Astrocyte of the cerebellum (primary cell): Measurements from ENCODE around the gene NFE2.
A peak's percentile ranks its signal among the peaks of the same experiment; 100 is the strongest.

ENCODE experiments used
- DNase-seq: peaks from one replicate; pipeline ENCODE4 v3.0.0-alpha.2; 2011; ENCODE audit warnings: low read depth
- H3K4me3 ChIP-seq: 2 replicates; pipeline ENCODE4 v1.5.1; 2011; ENCODE audit warnings: mild to moderate bottlenecking, low read depth, low read length, moderate library complexity
- in situ Hi-C: cut with HindIII; loops from 2 replicates; pipeline ENCODE4 v1.10.0; 2017; ENCODE audit warnings: low sequenced_read_pairs
- TF ChIP-seq, protein P1 (sequence below): IDR thresholded peaks from 2 replicates; pipeline ENCODE4 v1.5.1; 2012; ENCODE audit warnings: low read length, low read depth, moderate library complexity, mild to moderate bottlenecking; ENCODE audit errors: missing control alignments

The NFE2 gene

DNA sequence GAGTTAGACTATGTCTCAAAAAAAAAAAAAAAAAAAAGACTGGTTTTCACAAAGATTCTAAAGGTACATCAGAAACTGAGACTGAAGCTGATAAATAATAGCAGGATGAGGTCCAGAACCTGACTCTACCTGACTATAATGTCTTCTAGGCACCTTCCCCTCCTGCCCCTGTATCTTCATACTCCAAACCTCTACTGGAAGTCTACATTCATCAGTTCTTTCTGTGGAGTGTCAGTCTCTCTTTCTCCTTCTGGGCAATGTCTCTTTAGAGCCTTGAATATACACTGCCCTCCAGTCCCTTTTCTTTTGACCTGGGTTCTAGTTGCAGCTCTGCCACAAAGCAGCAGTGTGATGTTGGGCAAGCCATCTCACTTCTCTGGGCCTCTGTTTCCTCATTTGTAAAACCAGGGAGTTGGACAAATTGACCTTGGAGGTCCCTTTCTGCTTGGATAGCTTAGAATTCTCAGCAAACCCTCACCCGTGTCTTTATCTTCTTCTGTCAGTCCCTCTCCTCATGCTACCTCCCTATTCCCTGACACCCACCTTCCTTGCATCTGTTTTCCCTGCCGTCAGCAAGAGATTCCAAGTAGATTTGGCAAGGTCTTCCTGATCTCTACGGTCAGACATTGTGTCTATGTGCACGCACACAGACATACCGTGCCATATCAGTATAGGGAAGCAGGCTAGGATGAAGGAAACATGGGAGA lies 4.3 kb downstream of the NFE2 start:
- in situ Hi-C loops = no loop called here
- DNase-seq = no peak
- no peak overlapping the region for H3K4me3 ChIP-seq
- TF ChIP-seq, protein P1, sequence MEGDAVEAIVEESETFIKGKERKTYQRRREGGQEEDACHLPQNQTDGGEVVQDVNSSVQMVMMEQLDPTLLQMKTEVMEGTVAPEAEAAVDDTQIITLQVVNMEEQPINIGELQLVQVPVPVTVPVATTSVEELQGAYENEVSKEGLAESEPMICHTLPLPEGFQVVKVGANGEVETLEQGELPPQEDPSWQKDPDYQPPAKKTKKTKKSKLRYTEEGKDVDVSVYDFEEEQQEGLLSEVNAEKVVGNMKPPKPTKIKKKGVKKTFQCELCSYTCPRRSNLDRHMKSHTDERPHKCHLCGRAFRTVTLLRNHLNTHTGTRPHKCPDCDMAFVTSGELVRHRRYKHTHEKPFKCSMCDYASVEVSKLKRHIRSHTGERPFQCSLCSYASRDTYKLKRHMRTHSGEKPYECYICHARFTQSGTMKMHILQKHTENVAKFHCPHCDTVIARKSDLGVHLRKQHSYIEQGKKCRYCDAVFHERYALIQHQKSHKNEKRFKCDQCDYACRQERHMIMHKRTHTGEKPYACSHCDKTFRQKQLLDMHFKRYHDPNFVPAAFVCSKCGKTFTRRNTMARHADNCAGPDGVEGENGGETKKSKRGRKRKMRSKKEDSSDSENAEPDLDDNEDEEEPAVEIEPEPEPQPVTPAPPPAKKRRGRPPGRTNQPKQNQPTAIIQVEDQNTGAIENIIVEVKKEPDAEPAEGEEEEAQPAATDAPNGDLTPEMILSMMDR = no peak

DNA sequence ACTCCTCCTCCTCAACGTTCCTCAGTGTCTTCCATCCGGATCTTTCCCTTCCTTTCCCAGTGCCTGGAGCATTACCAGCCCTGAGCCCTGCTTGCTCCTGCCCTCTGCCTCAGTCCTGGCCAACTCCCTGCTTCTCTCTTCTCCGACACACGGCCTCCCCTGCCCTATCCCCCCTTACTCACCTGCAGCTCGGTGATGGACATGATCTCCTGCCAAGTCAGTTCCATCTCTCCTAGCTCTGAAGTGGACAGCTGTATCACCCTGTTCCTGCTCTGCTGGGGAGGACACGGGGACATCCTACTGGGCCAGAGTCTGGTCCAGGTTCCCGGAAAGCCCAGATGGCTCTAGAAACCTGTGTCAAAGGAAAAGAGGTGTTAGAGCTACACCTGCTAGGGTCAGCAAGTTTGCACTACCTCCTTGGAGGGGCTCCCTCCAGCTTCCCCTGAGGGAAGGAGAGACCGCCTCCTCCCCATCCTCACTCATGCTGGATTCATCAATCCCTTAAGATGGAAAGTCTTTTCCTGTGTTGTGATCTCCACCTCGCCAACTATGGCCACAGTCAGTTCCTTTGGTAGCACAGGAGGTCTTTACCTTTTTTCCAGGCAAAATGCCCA lies 5.8 kb downstream of the NFE2 start:
- TF ChIP-seq, protein P1 = no peak
- no peak for DNase-seq
- H3K4me3 ChIP-seq = no peak overlapping the region
- in situ Hi-C loops = no loop called here

DNA sequence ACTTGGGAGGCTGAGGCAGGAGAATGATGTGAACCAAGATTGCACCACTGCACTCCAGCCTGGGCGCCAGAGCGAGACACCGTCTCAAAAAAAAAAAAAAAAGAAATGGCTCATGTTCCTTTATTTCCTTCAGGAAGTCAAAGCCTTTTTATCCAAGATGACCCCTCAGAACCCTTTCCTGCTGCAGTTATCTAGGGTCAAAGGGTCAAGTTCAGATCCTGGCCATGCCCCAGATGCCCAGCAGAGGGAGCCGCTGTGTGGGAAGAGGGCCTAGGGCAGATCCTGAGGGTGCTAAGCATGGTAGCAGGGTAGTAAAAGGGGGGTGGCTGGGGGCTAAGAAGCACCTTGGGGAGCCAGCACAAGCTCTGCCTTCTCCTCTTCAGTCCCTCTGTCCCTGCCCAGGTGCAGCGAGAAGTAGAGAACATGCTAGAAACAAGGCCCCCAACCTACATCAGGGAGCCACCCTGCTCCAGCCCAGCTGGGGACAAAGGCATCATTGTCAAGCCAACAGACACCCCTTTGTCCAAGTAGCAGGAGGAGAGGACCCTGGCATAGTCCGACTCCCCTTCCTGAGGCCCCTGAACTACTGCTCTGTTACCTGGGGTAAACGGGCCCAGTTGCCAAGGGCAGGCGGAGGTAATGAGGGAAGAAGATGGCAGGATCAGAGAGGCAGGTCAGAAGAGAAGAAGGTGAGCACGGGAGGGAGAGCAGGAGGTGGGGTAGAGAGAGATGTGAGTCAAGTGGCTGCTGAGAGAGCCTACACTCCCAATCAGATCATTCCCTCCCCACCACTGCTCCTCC lies 6.5 kb downstream of the NFE2 start:
- in situ Hi-C loops = no loop called here

DNA sequence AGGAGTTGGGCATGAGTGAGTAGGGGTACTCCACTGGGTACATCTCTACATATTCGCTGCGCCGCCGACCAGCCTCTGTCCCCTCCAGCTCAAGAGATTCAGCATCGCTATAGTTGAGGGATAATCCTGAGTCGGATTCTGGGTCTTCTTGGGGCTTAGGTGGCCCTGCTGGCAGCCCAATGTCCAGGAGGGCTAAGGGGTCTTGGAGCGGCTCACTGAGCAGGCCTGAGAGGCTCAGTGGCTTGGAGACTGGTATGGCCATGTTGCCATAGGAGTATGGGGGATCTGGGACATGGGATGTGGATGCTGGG lies 7.9 kb downstream of the NFE2 start:
- TF ChIP-seq, protein P1 = no peak
- no peak overlapping the region for H3K4me3 ChIP-seq
- in situ Hi-C loops = no loop called here
- no peak for DNase-seq

More for the DNA sequence above, 6.5 kb downstream of the NFE2 start:
- DNase-seq = no peak
- no peak overlapping the region for H3K4me3 ChIP-seq
- TF ChIP-seq, protein P1 = peak; percentile 81

DNA sequence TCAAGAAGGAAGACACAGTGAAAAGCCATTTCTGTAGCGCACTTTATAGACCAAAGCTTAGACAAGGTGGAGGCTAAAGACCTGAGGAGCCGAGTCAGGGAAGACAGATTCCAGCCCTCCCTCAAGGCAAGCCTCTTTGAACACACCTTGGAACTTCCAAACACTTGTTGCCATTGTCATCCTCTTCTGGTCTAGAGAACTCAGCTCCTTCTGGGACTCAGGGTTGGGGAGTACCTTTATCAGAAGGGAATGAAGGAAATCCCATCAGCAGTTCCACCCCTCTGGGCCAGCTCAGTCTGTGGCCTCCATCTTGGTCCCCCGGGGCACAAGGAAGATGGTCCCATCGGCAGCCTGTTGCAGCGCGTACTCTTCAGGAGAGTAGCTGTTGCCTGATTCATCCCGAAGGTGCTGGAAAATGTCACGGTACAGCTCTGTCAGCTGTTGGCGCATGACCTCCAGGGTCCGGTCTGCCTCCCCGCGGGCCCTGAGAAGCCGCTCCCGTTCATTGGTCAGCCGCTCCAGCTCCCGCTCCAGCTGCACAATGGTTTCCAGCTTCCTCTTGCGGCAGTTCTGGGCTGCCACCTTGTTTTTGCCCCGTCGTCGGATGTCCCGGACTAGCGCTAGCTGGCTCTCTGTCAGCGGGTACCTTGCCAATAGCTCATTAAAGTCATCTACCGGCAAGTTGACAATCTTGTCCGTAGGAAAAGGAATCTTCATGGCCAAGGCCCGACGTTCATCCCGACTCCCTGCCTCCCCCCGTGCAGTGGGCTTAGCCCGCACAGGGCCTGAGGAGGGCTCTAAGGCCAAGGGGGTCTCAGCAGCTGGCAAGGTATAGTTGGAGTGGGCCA lies 8.5 kb downstream of the NFE2 start:
- DNase-seq = no peak
- no peak overlapping the region for H3K4me3 ChIP-seq
- in situ Hi-C loops = no loop called here
- TF ChIP-seq, protein P1 = no peak
